ENCODE measurements around the gene SEMA4A.
A peak's percentile ranks its signal among the peaks of the same experiment; 100 is the strongest.
"Not testable (repeated sequence)": the region's sequence is repeated elsewhere in the genome, so short reads cannot be mapped to it uniquely, and the experiment has no call there.

The SEMA4A gene

GRCh38 chr1:156119503-156120209 is 33.7 kb upstream of the SEMA4A start:
- DNase-seq = no peak

DNA sequence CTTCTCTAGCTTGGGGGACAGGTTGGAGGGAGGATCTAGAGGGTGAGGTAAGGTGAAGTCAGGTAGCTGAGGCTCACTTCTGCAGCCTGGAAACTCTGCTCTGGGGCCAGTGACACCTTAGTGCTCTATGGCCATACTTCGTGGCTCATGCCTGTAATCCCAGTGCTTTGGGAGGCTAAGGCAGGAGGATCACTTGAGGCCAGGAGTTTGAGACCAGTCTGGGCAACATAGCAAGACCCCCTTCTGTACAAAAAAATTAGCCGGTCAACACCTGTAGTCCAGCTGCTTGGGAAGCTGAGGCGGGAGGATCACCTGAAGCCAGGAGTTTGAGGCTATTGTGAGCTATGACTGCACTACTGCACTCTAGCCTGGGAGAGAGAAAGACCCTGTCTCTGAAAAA is 33.1 kb upstream of the SEMA4A start:
- DNase-seq = no peak

DNA sequence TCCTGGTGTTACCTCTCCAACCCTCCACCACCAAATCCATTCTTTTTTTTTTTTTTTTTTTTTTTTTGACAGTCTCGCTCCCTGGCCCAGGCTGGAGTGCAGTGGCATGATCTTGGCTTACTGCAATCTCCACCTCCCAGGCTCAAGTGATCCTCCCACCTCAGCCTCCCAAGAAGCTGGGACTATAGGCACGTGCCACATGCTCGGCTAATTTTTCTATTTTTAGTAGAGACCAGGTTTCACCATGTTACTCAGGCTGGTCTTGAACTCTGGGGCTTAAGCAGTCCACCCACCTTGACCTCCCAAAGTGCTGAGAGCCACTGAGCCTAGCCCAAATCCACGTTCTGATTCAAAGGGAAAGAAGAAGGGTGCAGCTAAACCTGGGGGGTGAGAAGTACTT is 32.4 kb upstream of the SEMA4A start:
- not testable (repeated sequence) for DNase-seq

GRCh38 chr1:156121457-156121856 is 31.9 kb upstream of the SEMA4A start:
- DNase-seq = no peak

GRCh38 chr1:156122086-156122485 is 31.3 kb upstream of the SEMA4A start:
- DNase-seq = no peak

- DNase-seq = no peak
Observed at GRCh38 chr1:156122519-156123355, 30.6 kb upstream of the SEMA4A start.

DNA sequence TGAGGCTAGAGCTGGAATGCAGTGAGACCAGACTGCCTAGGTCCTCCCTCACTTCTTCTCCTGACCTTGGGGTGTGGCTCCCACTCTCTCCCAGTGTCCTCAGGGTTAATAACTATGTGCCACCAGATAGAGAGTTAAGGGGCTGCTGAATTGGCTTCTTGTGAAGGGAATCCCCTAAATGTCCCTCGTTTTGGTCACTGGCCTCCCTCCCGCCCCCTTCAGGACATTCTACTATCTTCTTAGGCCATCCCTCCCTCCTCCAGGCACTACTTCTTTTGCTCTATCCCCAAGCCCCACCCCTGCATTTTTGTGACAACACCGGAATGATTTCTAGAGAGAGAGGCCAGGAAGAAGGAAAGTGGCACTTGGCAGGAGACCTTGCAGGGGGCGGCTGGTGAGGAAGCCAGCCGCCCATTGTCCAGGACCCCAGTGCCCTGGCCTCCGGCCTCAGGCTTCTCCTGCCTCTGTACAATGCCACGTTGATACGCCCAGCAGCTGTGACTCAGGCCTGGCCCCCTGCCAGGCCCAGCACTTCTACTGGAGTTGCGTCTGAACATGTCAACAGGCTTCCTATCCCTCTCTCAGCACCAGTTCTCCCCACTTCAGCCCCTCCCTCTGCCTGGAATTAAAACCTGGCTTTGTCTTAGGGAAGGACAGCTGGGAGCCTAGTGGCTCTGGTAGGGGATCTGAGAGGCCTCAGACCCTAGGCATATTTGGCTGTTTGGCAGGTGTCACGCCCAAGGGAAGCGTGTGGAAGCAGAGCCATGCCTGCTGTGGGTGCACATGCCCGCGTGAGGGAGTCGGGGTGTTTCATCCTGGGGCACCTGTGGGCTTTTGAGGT is 29.8 kb upstream of the SEMA4A start:
- peak; percentile 77 for DNase-seq

- DNase-seq = no peak
Observed at GRCh38 chr1:156124557-156125483, 28.6 kb upstream of the SEMA4A start.

- DNase-seq = not testable (repeated sequence)
Observed at GRCh38 chr1:156125544-156125943, 27.8 kb upstream of the SEMA4A start.

DNA sequence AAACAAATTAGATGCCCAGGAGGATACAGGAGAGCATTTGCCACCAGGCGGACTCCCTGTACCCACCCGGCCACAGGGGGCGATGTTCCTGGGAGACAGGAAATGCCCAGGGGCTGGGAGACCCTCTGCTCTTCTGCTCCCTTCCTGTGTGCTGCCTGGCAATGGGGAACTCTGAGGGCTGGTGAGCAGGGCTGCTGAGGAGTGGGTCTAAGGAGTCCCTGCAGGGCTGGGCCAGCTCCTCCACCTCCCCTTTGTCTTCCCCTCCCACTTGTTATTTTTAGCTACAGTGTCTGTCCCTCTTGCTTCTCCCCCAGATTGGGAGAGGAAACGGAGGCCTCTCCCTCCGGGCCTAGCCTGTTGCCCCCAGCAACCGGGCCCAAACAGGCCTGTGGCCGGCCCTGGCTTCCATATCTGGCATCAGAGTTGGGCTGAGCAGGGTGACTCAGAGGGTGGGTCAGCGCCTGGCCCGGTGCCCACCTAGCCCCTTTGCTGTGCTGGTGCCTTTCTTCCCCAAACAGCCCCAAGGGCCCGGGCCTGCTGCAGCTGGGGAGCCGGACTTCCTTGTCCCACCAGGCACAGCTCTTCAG is 27.2 kb upstream of the SEMA4A start:
- DNase-seq = no peak

DNA sequence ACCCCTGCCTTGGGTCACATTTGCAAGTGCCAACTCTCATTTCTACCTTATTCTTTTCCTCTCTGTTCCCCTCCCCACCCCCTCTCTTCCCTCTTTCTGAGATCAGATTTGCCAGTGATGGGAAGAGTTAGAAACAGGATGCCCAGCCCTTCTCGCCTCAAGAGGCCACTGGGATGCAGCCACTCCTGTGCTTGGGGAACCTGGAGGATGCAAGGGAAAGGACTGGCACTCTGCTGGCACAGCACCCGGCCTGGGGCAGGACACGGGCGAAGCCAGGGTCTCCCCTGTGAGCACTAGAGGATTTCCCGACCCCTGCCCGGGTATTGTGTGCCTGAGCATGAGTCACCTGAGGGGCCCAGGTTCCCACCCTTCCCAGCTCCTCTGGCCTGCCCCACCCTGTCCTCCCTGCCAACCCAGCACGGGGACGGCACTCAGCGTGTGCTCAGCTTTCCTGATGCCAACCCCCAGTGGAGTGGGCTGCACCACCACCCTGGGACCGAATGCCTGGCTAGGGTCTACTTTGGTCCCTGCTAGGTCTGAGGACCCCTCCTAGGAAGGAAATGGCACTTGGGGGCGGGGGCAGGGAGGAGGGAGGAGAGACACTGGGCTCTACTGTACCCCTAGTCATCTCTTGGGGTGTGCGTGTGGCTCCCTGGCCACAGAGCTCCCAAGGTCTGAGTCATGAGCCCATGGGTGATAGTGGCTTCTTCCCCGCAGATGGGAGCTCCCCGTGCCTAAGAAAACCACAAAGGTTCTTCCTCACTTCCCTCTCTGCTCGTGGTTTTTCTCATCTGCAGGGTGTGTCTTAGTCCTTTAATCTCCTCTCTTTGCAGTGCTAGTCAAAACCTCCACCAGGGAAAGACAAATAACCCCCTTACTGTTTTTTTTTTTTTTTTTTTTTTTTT is 26.5 kb upstream of the SEMA4A start:
- DNase-seq = no peak

DNA sequence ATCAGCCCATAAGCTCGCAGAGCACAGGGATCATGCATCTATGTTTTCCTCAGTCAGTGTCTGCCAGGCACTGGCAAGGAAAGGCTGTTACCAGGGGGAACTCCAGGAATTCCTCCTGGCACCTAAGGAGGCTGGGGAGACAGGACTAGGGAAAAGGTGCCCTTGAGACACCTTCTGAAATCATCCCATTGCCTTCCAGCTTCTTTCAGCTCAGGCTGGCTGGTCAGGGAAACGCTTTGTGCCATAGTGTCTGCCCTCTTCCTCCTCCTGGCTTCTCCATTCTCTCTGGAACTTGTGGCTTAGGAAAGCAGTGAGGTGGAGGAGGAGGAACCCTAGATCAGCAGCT is 25.1 kb upstream of the SEMA4A start:
- no peak for DNase-seq

- no peak for DNase-seq
Observed at GRCh38 chr1:156128654-156129597, 24.5 kb upstream of the SEMA4A start.

DNA sequence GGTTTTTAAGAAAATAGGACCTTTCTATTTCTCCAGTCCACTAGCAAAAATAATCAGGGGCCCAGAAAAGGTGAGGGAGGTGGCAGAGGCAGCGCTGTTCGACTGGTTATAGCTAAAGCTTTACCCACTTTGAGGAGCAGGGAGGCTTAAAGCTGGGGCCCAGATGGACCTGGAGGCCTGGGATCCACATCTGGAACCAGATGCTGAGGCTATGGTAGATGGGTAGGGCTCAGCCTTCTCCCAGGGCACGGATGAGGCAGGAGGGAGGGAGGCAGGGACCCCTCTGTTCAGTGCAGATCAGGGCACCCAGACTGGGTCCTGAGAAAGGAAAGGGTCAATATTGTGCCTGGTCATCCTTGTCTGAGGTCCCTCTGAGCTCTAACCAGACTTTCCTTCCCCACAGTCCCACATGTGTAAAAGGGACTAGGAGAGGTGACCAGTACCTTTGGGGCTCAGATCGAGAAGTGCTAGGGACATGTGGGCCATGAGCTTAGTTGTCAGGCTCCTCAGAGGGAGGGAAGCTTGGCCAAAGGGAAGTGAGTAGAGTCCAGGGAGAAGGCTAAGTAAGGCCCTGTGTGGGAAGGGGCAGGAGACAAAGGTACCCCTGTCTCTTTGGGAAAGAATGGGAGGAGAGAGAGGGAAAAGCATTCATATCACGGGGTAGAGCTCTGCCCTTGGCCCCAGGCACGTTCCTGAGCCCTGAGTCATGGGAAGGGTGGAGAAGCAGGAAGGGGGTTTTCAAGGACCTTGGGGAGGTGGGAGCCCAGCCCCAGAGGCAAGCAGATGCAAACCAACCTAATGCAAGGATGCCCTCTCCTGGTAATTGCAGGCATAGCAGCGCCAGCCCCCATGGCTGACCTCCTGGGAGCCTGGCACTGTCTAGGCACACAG is 23.5 kb upstream of the SEMA4A start:
- DNase-seq = peak; percentile 82

GRCh38 chr1:156130578-156130942 is 22.8 kb upstream of the SEMA4A start:
- no peak for DNase-seq

- no peak for DNase-seq
Observed at GRCh38 chr1:156134716-156135435, 18.5 kb upstream of the SEMA4A start.

DNA sequence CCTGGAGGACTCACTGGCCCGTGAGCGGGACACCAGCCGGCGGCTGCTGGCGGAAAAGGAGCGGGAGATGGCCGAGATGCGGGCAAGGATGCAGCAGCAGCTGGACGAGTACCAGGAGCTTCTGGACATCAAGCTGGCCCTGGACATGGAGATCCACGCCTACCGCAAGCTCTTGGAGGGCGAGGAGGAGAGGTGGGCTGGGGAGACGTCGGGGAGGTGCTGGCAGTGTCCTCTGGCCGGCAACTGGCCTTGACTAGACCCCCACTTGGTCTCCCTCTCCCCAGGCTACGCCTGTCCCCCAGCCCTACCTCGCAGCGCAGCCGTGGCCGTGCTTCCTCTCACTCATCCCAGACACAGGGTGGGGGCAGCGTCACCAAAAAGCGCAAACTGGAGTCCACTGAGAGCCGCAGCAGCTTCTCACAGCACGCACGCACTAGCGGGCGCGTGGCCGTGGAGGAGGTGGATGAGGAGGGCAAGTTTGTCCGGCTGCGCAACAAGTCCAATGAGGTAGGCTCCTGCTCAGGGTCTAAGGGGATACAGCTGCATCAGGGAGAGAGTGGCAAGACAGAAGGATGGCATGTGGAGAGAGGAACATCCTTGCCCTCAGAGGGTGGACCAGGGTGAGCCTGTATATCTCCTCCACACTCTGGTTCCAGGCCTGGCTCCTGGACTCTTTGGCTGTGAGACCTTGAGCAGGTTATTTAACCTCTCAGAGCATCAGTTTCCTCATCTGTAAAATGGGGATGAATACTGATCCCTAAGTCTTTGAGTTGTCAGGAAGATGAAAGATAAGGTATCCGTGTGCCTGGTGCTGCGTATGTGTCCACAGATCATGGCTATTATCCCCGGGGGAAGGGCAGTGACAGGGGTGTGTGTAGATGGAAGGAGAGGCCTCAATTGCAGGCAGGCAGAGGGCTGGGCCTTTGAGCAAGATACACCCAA is 17.2 kb upstream of the SEMA4A start:
- DNase-seq = no peak

Data from retina (tissue), 1 donor.